Natural killer cell (primary cell): ENCODE measurements around the gene ZFP36L2. TPM values are rescaled to one million over a fixed set of nuclear protein-coding genes. Genes with fewer than 3 reads are reported as not detected.

Experiments used
- ATAC-seq, 3 donors: fragments of 150-1000 bp in 2 of 3; fragments of 200-7000 bp in 1 of 3; cut with Tn5 transposase; 1 replicate in 1 of 3; 2 replicates in 2 of 3; pipeline ENCODE4 v1.10.0; 2021; ENCODE audit warnings: mild to moderate bottlenecking in 2 of 3, moderate library complexity in 2 of 3
- DNase-seq, 2 donors: peaks; one replicate each; pipeline versions ENCODE4 v3.0.0 to v3.0.0-alpha.2; 2013 to 2021; ENCODE audit warnings: mixed read lengths in 1 of 2
- H3K27ac ChIP-seq: one replicate; pipeline ENCODE4 v1.5.1; 2013; ENCODE audit warnings: mild to moderate bottlenecking, low read length
- H3K27me3 ChIP-seq: one replicate; pipeline ENCODE4 v1.6.1; 2013; ENCODE audit warnings: low read length; ENCODE audit not compliant: control insufficient read depth, insufficient read depth
- H3K36me3 ChIP-seq: one replicate; pipeline ENCODE4 v1.6.1; 2013; ENCODE audit warnings: low read length; ENCODE audit not compliant: control insufficient read depth, insufficient read depth
- H3K4me1 ChIP-seq: one replicate; pipeline ENCODE4 v1.6.1; 2013; ENCODE audit warnings: low read length; ENCODE audit not compliant: control insufficient read depth, insufficient read depth
- H3K4me3 ChIP-seq: one replicate; pipeline ENCODE4 v1.5.1; 2013; ENCODE audit warnings: low read length
- H3K9me3 ChIP-seq: one replicate; pipeline ENCODE4 v1.6.1; 2013; ENCODE audit warnings: low read length; ENCODE audit not compliant: control insufficient read depth, insufficient read depth
- H3K27ac Mint-ChIP-seq, 2 donors: one replicate each; pipeline ENCODE4 v1.8.0; 2022; ENCODE audit warnings: mild to moderate bottlenecking in 2 of 2, mixed read lengths in 2 of 2, moderate library complexity in 1 of 2
- H3K27me3 Mint-ChIP-seq, 2 donors: one replicate each; pipeline ENCODE4 v1.8.0; 2022; ENCODE audit warnings: low read depth in 2 of 2, mixed read lengths in 2 of 2
- H3K36me3 Mint-ChIP-seq: one replicate; pipeline ENCODE4 v1.8.0; 2022; ENCODE audit warnings: mixed read lengths
- H3K4me1 Mint-ChIP-seq, 2 donors: one replicate each; pipeline ENCODE4 v1.8.0; 2022; ENCODE audit warnings: mixed read lengths in 2 of 2
- H3K4me3 Mint-ChIP-seq: one replicate; pipeline ENCODE4 v1.8.0; 2022; ENCODE audit warnings: mild to moderate bottlenecking, moderate library complexity, mixed read lengths
- H3K9me3 Mint-ChIP-seq, 2 donors: one replicate each; pipeline ENCODE4 v1.8.0; 2022; ENCODE audit warnings: mixed read lengths in 2 of 2
- CTCF ChIP-seq: fragments of 200-600 bp; IDR thresholded peaks from one replicate; pipeline ENCODE4 v1.8.0; 2022; ENCODE audit warnings: antibody characterized with exemption
- WGBS: methylation state at CpG from one replicate; pipeline ENCODE4 v1.1.7; 2013; ENCODE audit warnings: missing lambda C conversion rate; ENCODE audit not compliant: insufficient coverage; 5-methylcytosine and 5-hydroxymethylcytosine counted together
- intact Hi-C: fragments of 100-400 bp; cut with micrococcal nuclease; formaldehyde crosslinking; loops from one replicate; pipeline ENCODE4 v1.14.2; 2022
- total RNA-seq, 4 donors: library from RNA; stranded (reverse); fragments of 120-200 nt in 1 of 4; gene quantifications; one replicate each; pipeline versions ENCODE4 v1.2.3 to v1.2.4, GENCODE V29; 2013 to 2022

Gene ZFP36L2
- total RNA-seq, 3 donors from 2014 or later (not counting 1 experiment from before 2014, with no cell fraction given) = 376 to 428 (median 418) TPM

GRCh38 chr2:43196768-43197587 is 29.4 kb downstream of the ZFP36L2 start:
- Mint-ChIP-seq H3K27ac (peak overlapping the region; percentile 95 to 97), H3K36me3 (no peaks in the 10 kb centered on the region), H3K4me3 (peak overlapping the region; percentile 86), H3K4me1 (peaks cover 33 to 59% of the 10 kb centered on the region in 2 donors), H3K9me3 (peaks cover 0 to 2% of the 10 kb centered on the region in 2 donors), H3K27me3 (no peaks in the 10 kb centered on the region)
- H3K9me3 ChIP-seq = no peaks in the 10 kb centered on the region
- intact Hi-C loops = loop anchor here (2.0 kb wide), 1 partner anchor 16 kb away; no protein-coding TSS in a partner anchor
- peak in 1 of 2 donors; percentile 40 for DNase-seq
- peaks cover 85% of the 10 kb centered on the region for H3K4me1 ChIP-seq
- 46% methylated on average over 12 of the region's 12 CpGs for WGBS
- no peaks in the 10 kb centered on the region for H3K27me3 ChIP-seq
- no peaks in the 10 kb centered on the region for H3K36me3 ChIP-seq
- ATAC-seq = peak in 1 of 3 donors; percentile 10
- peak overlapping the region; percentile 73 for H3K27ac ChIP-seq
- H3K4me3 ChIP-seq = no peak overlapping the region
- TF ChIP-seq CTCF = no peak

- ATAC-seq (no peak), DNase-seq (no peak)
- Mint-ChIP-seq H3K4me3 (peak overlapping the region; percentile 90), H3K27ac (peak overlapping the region; percentile 95 to 97), H3K9me3 (peaks cover 0 to 2% of the 10 kb centered on the region in 2 donors), H3K36me3 (no peaks in the 10 kb centered on the region), H3K27me3 (no peaks in the 10 kb centered on the region), H3K4me1 (peaks cover 38 to 66% of the 10 kb centered on the region in 2 donors)
- intact Hi-C loops = loop anchor here (2.0 kb wide), 1 partner anchor 57 kb away; no protein-coding TSS in a partner anchor
- Histone ChIP-seq H3K4me1 (peaks cover 73% of the 10 kb centered on the region), H3K36me3 (no peaks in the 10 kb centered on the region), H3K9me3 (no peaks in the 10 kb centered on the region), H3K27me3 (no peaks in the 10 kb centered on the region), H3K4me3 (peak overlapping the region; percentile 7), H3K27ac (peak overlapping the region; percentile 95)
- TF ChIP-seq CTCF = no peak
- WGBS = 60% methylated on average over 13 of the region's 13 CpGs
Observed at GRCh38 chr2:43194121-43194869, 32.1 kb downstream of the ZFP36L2 start.

GRCh38 chr2:43193652-43194120 is 32.7 kb downstream of the ZFP36L2 start:
- peak overlapping the region; percentile 95 for H3K27ac ChIP-seq
- DNase-seq (no peak), ATAC-seq (no peak)
- peaks cover 72% of the 10 kb centered on the region for H3K4me1 ChIP-seq
- no peaks in the 10 kb centered on the region for H3K36me3 Mint-ChIP-seq
- peak overlapping the region; percentile 95 to 97 for H3K27ac Mint-ChIP-seq
- H3K4me3 Mint-ChIP-seq = peak overlapping the region; percentile 45
- H3K27me3 ChIP-seq = no peaks in the 10 kb centered on the region
- 25% methylated on average over 1 of the region's 4 CpGs for WGBS
- peaks cover 0 to 2% of the 10 kb centered on the region in 2 donors for H3K9me3 Mint-ChIP-seq
- TF ChIP-seq CTCF = no peak
- no peak overlapping the region for H3K4me3 ChIP-seq
- intact Hi-C loops = loop anchor here (2.0 kb wide), 1 partner anchor 57 kb away; no protein-coding TSS in a partner anchor
- no peaks in the 10 kb centered on the region for H3K36me3 ChIP-seq
- no peaks in the 10 kb centered on the region for H3K27me3 Mint-ChIP-seq
- no peaks in the 10 kb centered on the region for H3K9me3 ChIP-seq
- H3K4me1 Mint-ChIP-seq = peaks cover 38 to 71% of the 10 kb centered on the region in 2 donors
